ENCODE data around the gene APOA4. TPM values are rescaled to one million over a fixed set of nuclear protein-coding genes. Genes with fewer than 3 reads are reported as not detected.

Gene APOA4
- total and polyA plus RNA-seq, 2 donors (not counting 1 experiment from before 2014, with no cell fraction given) = not detected

- DNase-seq (no peak), ATAC-seq (ENCODE audit: low read depth) (no peak)
- WGBS (ENCODE audit: insufficient coverage) = 18% methylated on average over 6 of the region's 6 CpGs
- Histone ChIP-seq H3K4me3 (ENCODE audit: control extremely low read depth in 1 of 5, extremely low read depth in 1 of 5, insufficient read depth in 1 of 5, low read depth in 2 of 5, low read length in 4 of 5) (no peak overlapping the region), H3K9ac (ENCODE audit: low read length) (no peak overlapping the region), H3K4me2 (replicated peaks; ENCODE audit: low read depth, low read length, poor library complexity, severe bottlenecking) (no peak overlapping the region), H4K20me1 (ENCODE audit: control insufficient read depth, insufficient read depth, low read length, poor library complexity, severe bottlenecking) (peaks cover 51% of the 10 kb centered on the region), H3K79me2 (ENCODE audit: control insufficient read depth, insufficient read depth, low read length) (peaks cover 13% of the 10 kb centered on the region), H3K27ac (ENCODE audit: low read length in 2 of 2) (no peak overlapping the region), H3K36me3 (replicated peaks in 1 of 2; ENCODE audit: control extremely low read depth in 1 of 2, control insufficient read depth in 1 of 2, extremely low read depth in 1 of 2, insufficient read depth in 2 of 2, low read length in 1 of 2) (peaks cover 13 to 49% of the 10 kb centered on the region in 2 experiments), H3K9me3 (ENCODE audit: control extremely low read depth in 1 of 3, control insufficient read depth in 2 of 3, insufficient read depth in 1 of 3, low read length in 2 of 3) (no peaks in the 10 kb centered on the region), H3K4me1 (ENCODE audit: control insufficient read depth in 2 of 2, insufficient read depth in 2 of 2, low read length in 2 of 2) (peaks cover 33% of the 10 kb centered on the region in 2 donors), H3K27me3 (replicated peaks in 1 of 4; ENCODE audit: control extremely low read depth in 1 of 4, control insufficient read depth in 3 of 4, insufficient read depth in 4 of 4, low read length in 3 of 4) (no peaks in the 10 kb centered on the region), H2AFZ (ENCODE audit: insufficient read depth, low read depth, low read length, poor library complexity, severe bottlenecking) (no peak overlapping the region)
- intact Hi-C loops (cut with micrococcal nuclease) = no loop called here
- TF ChIP-seq, protein P1, sequence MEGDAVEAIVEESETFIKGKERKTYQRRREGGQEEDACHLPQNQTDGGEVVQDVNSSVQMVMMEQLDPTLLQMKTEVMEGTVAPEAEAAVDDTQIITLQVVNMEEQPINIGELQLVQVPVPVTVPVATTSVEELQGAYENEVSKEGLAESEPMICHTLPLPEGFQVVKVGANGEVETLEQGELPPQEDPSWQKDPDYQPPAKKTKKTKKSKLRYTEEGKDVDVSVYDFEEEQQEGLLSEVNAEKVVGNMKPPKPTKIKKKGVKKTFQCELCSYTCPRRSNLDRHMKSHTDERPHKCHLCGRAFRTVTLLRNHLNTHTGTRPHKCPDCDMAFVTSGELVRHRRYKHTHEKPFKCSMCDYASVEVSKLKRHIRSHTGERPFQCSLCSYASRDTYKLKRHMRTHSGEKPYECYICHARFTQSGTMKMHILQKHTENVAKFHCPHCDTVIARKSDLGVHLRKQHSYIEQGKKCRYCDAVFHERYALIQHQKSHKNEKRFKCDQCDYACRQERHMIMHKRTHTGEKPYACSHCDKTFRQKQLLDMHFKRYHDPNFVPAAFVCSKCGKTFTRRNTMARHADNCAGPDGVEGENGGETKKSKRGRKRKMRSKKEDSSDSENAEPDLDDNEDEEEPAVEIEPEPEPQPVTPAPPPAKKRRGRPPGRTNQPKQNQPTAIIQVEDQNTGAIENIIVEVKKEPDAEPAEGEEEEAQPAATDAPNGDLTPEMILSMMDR (IDR thresholded peaks at IDR 0.05) = no peak
- TF ChIP-seq EZH2 (IDR thresholded peaks at IDR 0.05; ENCODE audit: borderline replicate concordance, insufficient read depth, low read depth, low read length, poor library complexity, severe bottlenecking) = no peak
- H3K4me1 Mint-ChIP-seq = peaks cover 45% of the 10 kb centered on the region
- H3K9me3 Mint-ChIP-seq (ENCODE audit: insufficient read depth) = no peaks in the 10 kb centered on the region
- CTCF ChIA-PET = interaction anchor here (1.5 kb wide), 1 partner anchor 378 kb away, joined by 3 read pairs; no protein-coding TSS in a partner anchor
- H3K4me3 Mint-ChIP-seq = no peak overlapping the region
- POLR2A ChIA-PET = no interaction called here
- no peaks in the 10 kb centered on the region for H3K27me3 Mint-ChIP-seq
- no peak overlapping the region for H3K27ac Mint-ChIP-seq
Observed at GRCh38 chr11:116849486-116849885, 26.4 kb upstream of the APOA4 start.

GRCh38 chr11:116849060-116849459 is 26.0 kb upstream of the APOA4 start:
- Mint-ChIP-seq H3K9me3 (ENCODE audit: insufficient read depth) (no peaks in the 10 kb centered on the region), H3K27ac (no peak overlapping the region), H3K27me3 (no peaks in the 10 kb centered on the region), H3K4me1 (peaks cover 41% of the 10 kb centered on the region), H3K4me3 (no peak overlapping the region)
- H3K36me3 ChIP-seq (replicated peaks in 1 of 2; ENCODE audit: control extremely low read depth in 1 of 2, control insufficient read depth in 1 of 2, extremely low read depth in 1 of 2, insufficient read depth in 2 of 2, low read length in 1 of 2) = peaks cover 13 to 51% of the 10 kb centered on the region in 2 experiments
- ATAC-seq (ENCODE audit: low read depth) (no peak), DNase-seq (no peak)
- WGBS (ENCODE audit: insufficient coverage) = 98% methylated on average over 12 of the region's 12 CpGs
- no peak overlapping the region for H3K4me3 ChIP-seq (ENCODE audit: control extremely low read depth in 1 of 5, extremely low read depth in 1 of 5, insufficient read depth in 1 of 5, low read depth in 2 of 5, low read length in 4 of 5)
- H2AFZ ChIP-seq (ENCODE audit: insufficient read depth, low read depth, low read length, poor library complexity, severe bottlenecking) = no peak overlapping the region
- H3K27me3 ChIP-seq (replicated peaks in 1 of 4; ENCODE audit: control extremely low read depth in 1 of 4, control insufficient read depth in 3 of 4, insufficient read depth in 4 of 4, low read length in 3 of 4) = no peaks in the 10 kb centered on the region
- intact Hi-C loops (cut with micrococcal nuclease) = no loop called here
- peaks cover 29% of the 10 kb centered on the region in 2 donors for H3K4me1 ChIP-seq (ENCODE audit: control insufficient read depth in 2 of 2, insufficient read depth in 2 of 2, low read length in 2 of 2)
- no peaks in the 10 kb centered on the region for H3K9me3 ChIP-seq (ENCODE audit: control extremely low read depth in 1 of 3, control insufficient read depth in 2 of 3, insufficient read depth in 1 of 3, low read length in 2 of 3)
- no peak overlapping the region for H3K4me2 ChIP-seq (replicated peaks; ENCODE audit: low read depth, low read length, poor library complexity, severe bottlenecking)
- peaks cover 47% of the 10 kb centered on the region for H4K20me1 ChIP-seq (ENCODE audit: control insufficient read depth, insufficient read depth, low read length, poor library complexity, severe bottlenecking)
- ChIA-PET CTCF (interaction anchor here (0.6 to 1.5 kb wide), 2 partner anchors 310 to 378 kb away, joined by 3 read pairs; no protein-coding TSS in a partner anchor), POLR2A (no interaction called here)
- H3K9ac ChIP-seq (ENCODE audit: low read length) = no peak overlapping the region
- peaks cover 11% of the 10 kb centered on the region for H3K79me2 ChIP-seq (ENCODE audit: control insufficient read depth, insufficient read depth, low read length)
- H3K27ac ChIP-seq (ENCODE audit: low read length in 2 of 2) = no peak overlapping the region
- no peak for TF ChIP-seq EZH2 (IDR thresholded peaks at IDR 0.05; ENCODE audit: borderline replicate concordance, insufficient read depth, low read depth, low read length, poor library complexity, severe bottlenecking)
- TF ChIP-seq, protein P1 (IDR thresholded peaks at IDR 0.05) = no peak
